HepG2 (cell line): Measurements from ENCODE around the gene ZNF394. TPM values are rescaled to one million over a fixed set of nuclear protein-coding genes. Genes with fewer than 3 reads are reported as not detected.

Experiments used
- DZIP1 ChIP-seq: sonication (generic); formaldehyde crosslinking; IDR thresholded peaks from 2 replicates; pipeline ENCODE4 v1.5.0; 2020; ENCODE audit warnings: mild to moderate bottlenecking, missing genetic modification reagents
- FOXA3 ChIP-seq: IDR thresholded peaks from 2 replicates; pipeline ENCODE4 v1.6.1; 2016; ENCODE audit warnings: missing genetic modification reagents, missing compliant biosample characterization
- GABPA ChIP-seq, 2 experiments: IDR thresholded peaks; 2 replicates each; pipeline ENCODE4 v1.6.1; 2011 to 2016; ENCODE audit warnings: low read depth in 2 of 2, low read length in 1 of 2, missing biosample characterization in 1 of 2, missing genetic modification characterization in 1 of 2
- GFI1 ChIP-seq: sonication (generic); formaldehyde crosslinking; IDR thresholded peaks from 2 replicates; pipeline ENCODE4 v1.5.0; 2020; ENCODE audit warnings: missing genetic modification reagents, mild to moderate bottlenecking, borderline replicate concordance
- HDAC6 ChIP-seq: fragments of 200-600 bp; sonication (generic); IDR thresholded peaks from 2 replicates; pipeline ENCODE4 v1.7.0; 2017; ENCODE audit warnings: mild to moderate bottlenecking, antibody characterized with exemption, low read length, low read depth
- HES4 ChIP-seq: sonication (generic); formaldehyde crosslinking; IDR thresholded peaks from 2 replicates; pipeline ENCODE4 v1.9.0; 2021; ENCODE audit warnings: mild to moderate bottlenecking, missing genetic modification reagents, borderline replicate concordance
- HOXA5 ChIP-seq: sonication (generic); formaldehyde crosslinking; IDR thresholded peaks from 2 replicates; pipeline ENCODE4 v1.4.0; 2020; ENCODE audit warnings: missing genetic modification reagents
- KLF11 ChIP-seq: IDR thresholded peaks from 2 replicates; pipeline ENCODE4 v1.6.1; 2016; ENCODE audit warnings: missing compliant biosample characterization
- KMT2B ChIP-seq: IDR thresholded peaks from 2 replicates; pipeline ENCODE4 v1.6.1; 2016; ENCODE audit warnings: missing genetic modification reagents, missing compliant biosample characterization
- MAFF ChIP-seq: IDR thresholded peaks from 2 replicates; pipeline ENCODE4 v1.6.1; 2011; ENCODE audit warnings: low read depth, low read length, improper control_type of control experiment
- RBAK ChIP-seq: sonication (generic); formaldehyde crosslinking; IDR thresholded peaks from 2 replicates; pipeline ENCODE4 v1.5.1; 2020; ENCODE audit warnings: mild to moderate bottlenecking, missing genetic modification reagents
- RORA ChIP-seq: sonication (generic); formaldehyde crosslinking; IDR thresholded peaks from 2 replicates; pipeline ENCODE4 v1.5.0; 2020; ENCODE audit warnings: mild to moderate bottlenecking, missing genetic modification reagents, moderate library complexity
- SMAD9 ChIP-seq: sonication (generic); formaldehyde crosslinking; IDR thresholded peaks from 2 replicates; pipeline ENCODE4 v1.5.1; 2020; ENCODE audit warnings: mild to moderate bottlenecking, missing genetic modification reagents
- TBX2 ChIP-seq: sonication (generic); formaldehyde crosslinking; IDR thresholded peaks from 2 replicates; pipeline ENCODE4 v1.5.0; 2020; ENCODE audit warnings: missing genetic modification reagents, mild to moderate bottlenecking, borderline replicate concordance
- ZFP36 ChIP-seq: fragments of 150-350 bp; IDR thresholded peaks from 2 replicates; pipeline ENCODE4 v1.6.1; 2018; ENCODE audit warnings: borderline replicate concordance, low read length, low read depth; ENCODE audit not compliant: partially characterized antibody
- ZMAT5 ChIP-seq: sonication (generic); formaldehyde crosslinking; IDR thresholded peaks from 2 replicates; pipeline ENCODE4 v1.5.0; 2020; ENCODE audit warnings: mild to moderate bottlenecking, low read depth, missing genetic modification reagents, borderline replicate concordance
- ZNF503 ChIP-seq: sonication (generic); formaldehyde crosslinking; IDR thresholded peaks from 2 replicates; pipeline ENCODE4 v1.4.0; 2020; ENCODE audit warnings: missing genetic modification reagents
- ZNF780A ChIP-seq: sonication (generic); formaldehyde crosslinking; IDR thresholded peaks from 2 replicates; pipeline ENCODE4 v1.8.0; 2022; ENCODE audit warnings: mild to moderate bottlenecking, missing genetic modification reagents, moderate library complexity
- polyA plus RNA-seq, 8 experiments: library from polyadenylated mRNA; depleted of rRNA in 3 of 8; stranded (reverse) in 7 of 8; unstranded in 1 of 8; fragments of >200 nt; fragmentation: Illumina TruSeq in 4 of 8; extraction: Trizol in 4 of 8; gene quantifications; 2 replicates each; pipeline versions ENCODE4 v1.2.1 to v1.2.3, GENCODE V29; 2011 to 2016; ENCODE audit warnings: low read depth in 4 of 8, missing spikeins in 1 of 8, mixed read lengths in 1 of 8; ENCODE audit not compliant: insufficient read depth in 1 of 8
- total RNA-seq, 5 experiments: library from RNA; depleted of rRNA; stranded (reverse); fragments of >200 nt; fragmentation: Illumina TruSeq; extraction: Trizol; gene quantifications; 2 replicates each; pipeline ENCODE4 v1.2.3, GENCODE V29; 2016; ENCODE audit warnings: low read depth in 1 of 5
- TF ChIP-seq, protein P1 (sequence below): sonication (generic); IDR thresholded peaks from 2 replicates; pipeline ENCODE4 v1.6.1; 2016; ENCODE audit warnings: low read depth, borderline replicate concordance
- TF ChIP-seq, protein P2 (sequence below): sonication (generic); formaldehyde crosslinking; IDR thresholded peaks from 2 replicates; pipeline ENCODE4 v1.8.1; 2023; ENCODE audit warnings: mild to moderate bottlenecking, moderate library complexity, missing genetic modification reagents
- TF ChIP-seq, protein P3 (sequence below): sonication (generic); formaldehyde crosslinking; IDR thresholded peaks from 2 replicates; pipeline ENCODE4 v1.4.0; 2020; ENCODE audit warnings: missing genetic modification reagents

The ZNF394 gene
- total and polyA plus RNA-seq, 2 of the 13 experiments (the other 11 are each of a cell fraction or from before 2014, with no cell fraction given), result 7.8 to 19.6 TPM

GRCh38 chr7:99499721-99500636 is at the start of gene ZNF394 (continued):
- TF ChIP-seq DZIP1 (CRISPR knock-in tag), result no peak
- TF ChIP-seq, protein P1, sequence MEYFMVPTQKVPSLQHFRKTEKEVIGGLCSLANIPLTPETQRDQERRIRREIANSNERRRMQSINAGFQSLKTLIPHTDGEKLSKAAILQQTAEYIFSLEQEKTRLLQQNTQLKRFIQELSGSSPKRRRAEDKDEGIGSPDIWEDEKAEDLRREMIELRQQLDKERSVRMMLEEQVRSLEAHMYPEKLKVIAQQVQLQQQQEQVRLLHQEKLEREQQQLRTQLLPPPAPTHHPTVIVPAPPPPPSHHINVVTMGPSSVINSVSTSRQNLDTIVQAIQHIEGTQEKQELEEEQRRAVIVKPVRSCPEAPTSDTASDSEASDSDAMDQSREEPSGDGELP, result peak; percentile 50; the same call in 1 of the 2 replicates
- TF ChIP-seq KLF11 (CRISPR knock-in tag), result no peak
- TF ChIP-seq KMT2B, result peak; percentile 98
- peak; percentile 24; the same call in 1 of the 2 replicates for TF ChIP-seq HOXA5
- TF ChIP-seq MAFF, result no peak
- TF ChIP-seq, protein P2, sequence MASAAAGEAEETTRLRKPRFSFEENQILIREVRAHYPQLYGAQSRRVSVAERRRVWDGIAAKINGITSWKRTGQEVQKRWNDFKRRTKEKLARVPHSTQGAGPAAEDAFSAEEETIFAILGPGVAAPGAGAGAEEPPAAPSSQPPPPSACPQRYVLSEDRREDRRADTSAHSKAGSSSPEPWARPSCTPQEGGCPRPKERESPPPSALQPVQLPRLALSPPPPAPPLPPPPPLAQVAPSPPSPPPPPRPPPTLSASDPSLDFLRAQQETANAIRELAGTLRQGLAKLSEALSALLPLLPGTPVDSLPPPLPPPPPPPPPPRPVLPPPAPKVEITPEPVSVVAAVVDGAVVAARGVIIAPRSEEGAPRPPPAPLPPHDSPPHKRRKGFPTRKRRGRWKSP, result peak; percentile 31; the same call in 1 of the 2 replicates
- no peak for TF ChIP-seq ZNF503 (CRISPR knock-in tag)
- 0 out of 2 replicates have a peak, but pooled peaks have one; percentile 58 for TF ChIP-seq ZNF780A (CRISPR knock-in tag)
- peak; percentile 86 for TF ChIP-seq TBX2
- peak; percentile 11; the same call in 1 of the 2 replicates for TF ChIP-seq GFI1 (CRISPR knock-in tag)
- TF ChIP-seq SMAD9 (CRISPR knock-in tag), result no peak
- TF ChIP-seq ZMAT5 (CRISPR knock-in tag), result no peak
- TF ChIP-seq RBAK (CRISPR knock-in tag), result no peak
- peak; percentile 52 for TF ChIP-seq FOXA3 (CRISPR knock-in tag)
- TF ChIP-seq HDAC6, result no peak
- no peak for TF ChIP-seq HES4 (CRISPR knock-in tag)
- TF ChIP-seq RORA, result no peak
- TF ChIP-seq, protein P3, sequence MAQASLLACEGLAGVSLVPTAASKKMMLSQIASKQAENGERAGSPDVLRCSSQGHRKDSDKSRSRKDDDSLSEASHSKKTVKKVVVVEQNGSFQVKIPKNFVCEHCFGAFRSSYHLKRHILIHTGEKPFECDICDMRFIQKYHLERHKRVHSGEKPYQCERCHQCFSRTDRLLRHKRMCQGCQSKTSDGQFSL (CRISPR knock-in tag), result no peak
- peak; percentile 96 for TF ChIP-seq GABPA (IDR thresholded peaks at IDR 0.05; ENCODE audit: low read depth, low read length)
- TF ChIP-seq GABPA (CRISPR knock-in tag; IDR thresholded peaks at IDR 0.05; ENCODE audit: low read depth), result peak; percentile 99
- no peak for TF ChIP-seq ZFP36
